Heart right ventricle (tissue), 16 donors: ENCODE results near the gene SNPH. TPM values are rescaled to one million over a fixed set of nuclear protein-coding genes. Genes with fewer than 3 reads are reported as not detected.

Experiments
- ATAC-seq, 8 donors: fragments of 200-7000 bp; cut with Tn5 transposase; one replicate each; pipeline ENCODE4 v1.9.1; 2020; ENCODE audit warnings: mild to moderate bottlenecking in 8 of 8, moderate library complexity in 8 of 8, moderate number of reproducible peaks in 1 of 8
- DNase-seq, 2 donors: peaks; one replicate each; pipeline ENCODE4 v3.0.0-alpha.2; 2020
- H3K27ac ChIP-seq, 10 donors: fragments of 200-600 bp; sonication (generic) in 2 of 10; one replicate each; pipeline versions ENCODE4 v1.5.0 to v1.8.0; 2020 to 2022; ENCODE audit warnings: mild to moderate bottlenecking in 3 of 10
- H3K27me3 ChIP-seq, 7 donors: fragments of 200-600 bp; one replicate each; pipeline ENCODE4 v1.8.0; 2021 to 2022; ENCODE audit warnings: mild to moderate bottlenecking in 2 of 7
- H3K36me3 ChIP-seq, 9 donors: fragments of 200-600 bp; sonication (generic) in 1 of 9; one replicate each; pipeline versions ENCODE4 v1.5.0 to v1.8.0; 2020 to 2022; ENCODE audit warnings: mild to moderate bottlenecking in 2 of 9
- H3K4me1 ChIP-seq, 9 donors: fragments of 200-600 bp; sonication (generic) in 1 of 9; one replicate each; pipeline versions ENCODE4 v1.5.0 to v1.8.0; 2020 to 2022; ENCODE audit warnings: mild to moderate bottlenecking in 4 of 9
- H3K4me3 ChIP-seq, 10 donors: fragments of 200-600 bp; sonication (generic) in 2 of 10; one replicate each; pipeline versions ENCODE4 v1.5.0 to v1.8.0; 2020 to 2022; ENCODE audit warnings: mild to moderate bottlenecking in 7 of 10, moderate library complexity in 2 of 10
- H3K9me3 ChIP-seq, 11 donors: fragments of 200-600 bp in 10 of 11; sonication (generic) in 2 of 11; one replicate each; pipeline versions ENCODE4 v1.5.0 to v1.8.0; 2013 to 2022; ENCODE audit warnings: mild to moderate bottlenecking in 2 of 11, control low read depth in 1 of 11, moderate library complexity in 1 of 11
- WGBS, 2 donors: extraction: QIAGEN DNeasy Blood & Tissue Kit; methylation state at CpG; one replicate each; pipeline ENCODE4 v1.1.7; 2013; ENCODE audit warnings: inconsistent platforms in 1 of 2; 5-methylcytosine and 5-hydroxymethylcytosine counted together
- intact Hi-C, 10 donors: fragments of 100-400 bp; cut with DNase I; formaldehyde crosslinking; loops; one replicate each; pipeline versions ENCODE4 v1.11.1 to v1.14.2; 2022
- polyA plus RNA-seq, 2 donors: library from polyadenylated mRNA; stranded (reverse); fragments of 200-250 nt; gene quantifications; one replicate each; pipeline ENCODE4 v1.2.3, GENCODE V29; 2013
- total RNA-seq, 10 donors: library from RNA; stranded (reverse); fragmentation: NEBNext Ultra II Directional in 3 of 10; extraction: Animal tissue kit (Norgen Biotek cat#: 25700) in 3 of 10; gene quantifications; one replicate each; pipeline versions ENCODE4 v1.2.1 to v1.2.4, GENCODE V29; 2021 to 2023
- TF ChIP-seq, protein P1 (sequence below), 9 donors: fragments of 200-600 bp; sonication (generic) in 2 of 9; IDR thresholded peaks; one replicate each; pipeline versions ENCODE4 v1.5.0 to v1.8.0; 2021 to 2022; ENCODE audit warnings: antibody characterized with exemption in 9 of 9, mild to moderate bottlenecking in 5 of 9, moderate library complexity in 1 of 9
- donor health status: Arrhythmogenic right ventricular cardiomyopathy.
- donor health status: ischemic (EF 13 %, LVEDD 7.1; RV severe dilation, severe dysfunction).
- donor health status: healthy with polysubstance abuse.
- donor health status: DM: no; HTN: yes; CAD: no.
- donor health status: DM: no; HTN: no; CAD: no.
- donor health status: ischemic (EF 25% LVEDD 6.9; RV normal size, moderate dysfunction).
- donor health status: ischemic (EF 25% LVEDD 5.7; RV mildly dilated, moderate dysfunction).
- donor health status: healthy.
- donor health status: DM: yes; HTN: yes; CAD: no.
- donor health status: Ischemic cardiomyopathy.
- donor health status: ischemic (EF 35%, LVEDD 5.7; RV mildly dilated, moderate dysfunction).
- donor health status: nonischemic (EF 11% LVEDD 7.7; RV severe dilation, severe dysfunction).
- donor health status: DM: yes; HTN: yes; CAD: no.
- donor health status: PGD.
- donor health status: ischemic (EF 29% LVEDD 5.4; RV normal size, mild dysfunction).
- donor health status: nonischemic (EF 23%, LVEDD 6.1; RV moderate dilation, normal function).

SNPH gene
- total and polyA plus RNA-seq, 12 donors = 1.5 to 14.3 (median 9.9) TPM

DNA sequence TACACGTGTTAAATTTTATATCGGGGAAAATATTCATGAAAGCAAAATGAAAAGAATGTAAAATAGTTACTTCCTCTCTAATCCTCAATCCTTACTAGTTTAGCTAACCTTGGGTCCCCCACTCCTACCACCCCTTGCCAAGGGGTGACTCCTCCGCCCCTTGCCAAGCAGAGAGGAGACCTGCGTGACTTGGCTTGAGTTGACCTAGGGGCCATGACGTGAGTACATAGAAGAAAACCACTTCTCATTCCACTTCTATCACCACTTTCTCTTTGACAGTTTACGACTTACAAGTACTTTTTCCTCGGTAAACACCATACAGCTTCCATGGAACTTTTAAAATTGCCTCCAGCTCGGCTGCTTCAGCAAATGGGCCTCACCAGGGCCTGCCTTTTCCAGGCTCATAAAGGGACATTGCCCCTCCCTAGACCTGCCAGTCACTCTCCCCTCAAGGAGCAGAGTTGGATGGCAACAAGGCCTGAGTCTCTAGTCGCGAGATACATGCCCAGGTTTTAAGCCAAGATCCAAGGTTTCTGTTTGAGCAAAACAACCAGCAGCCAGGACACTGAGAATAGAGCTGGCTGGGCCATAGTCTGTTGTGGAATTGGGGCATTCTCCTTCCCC, 32.9 kb downstream of the SNPH start:
- Histone ChIP-seq H3K27ac (no peak overlapping the region), H3K4me1 (peaks cover 0 to 10% (median 0%) of the 10 kb centered on the region in 9 donors), H3K27me3 (no peaks in the 10 kb centered on the region), H3K9me3 (no peaks in the 10 kb centered on the region), H3K4me3 (no peak overlapping the region), H3K36me3 (peaks cover 0 to 20% (median 0%) of the 10 kb centered on the region in 9 donors)
- intact Hi-C loops = no loop called here
- 91 to 92% methylated on average over 10 of the region's 10 CpGs for WGBS, 2 donors
- no peak for DNase-seq
- no peak for ATAC-seq
- TF ChIP-seq, protein P1, sequence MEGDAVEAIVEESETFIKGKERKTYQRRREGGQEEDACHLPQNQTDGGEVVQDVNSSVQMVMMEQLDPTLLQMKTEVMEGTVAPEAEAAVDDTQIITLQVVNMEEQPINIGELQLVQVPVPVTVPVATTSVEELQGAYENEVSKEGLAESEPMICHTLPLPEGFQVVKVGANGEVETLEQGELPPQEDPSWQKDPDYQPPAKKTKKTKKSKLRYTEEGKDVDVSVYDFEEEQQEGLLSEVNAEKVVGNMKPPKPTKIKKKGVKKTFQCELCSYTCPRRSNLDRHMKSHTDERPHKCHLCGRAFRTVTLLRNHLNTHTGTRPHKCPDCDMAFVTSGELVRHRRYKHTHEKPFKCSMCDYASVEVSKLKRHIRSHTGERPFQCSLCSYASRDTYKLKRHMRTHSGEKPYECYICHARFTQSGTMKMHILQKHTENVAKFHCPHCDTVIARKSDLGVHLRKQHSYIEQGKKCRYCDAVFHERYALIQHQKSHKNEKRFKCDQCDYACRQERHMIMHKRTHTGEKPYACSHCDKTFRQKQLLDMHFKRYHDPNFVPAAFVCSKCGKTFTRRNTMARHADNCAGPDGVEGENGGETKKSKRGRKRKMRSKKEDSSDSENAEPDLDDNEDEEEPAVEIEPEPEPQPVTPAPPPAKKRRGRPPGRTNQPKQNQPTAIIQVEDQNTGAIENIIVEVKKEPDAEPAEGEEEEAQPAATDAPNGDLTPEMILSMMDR (IDR thresholded peaks at IDR 0.05) = no peak

DNA sequence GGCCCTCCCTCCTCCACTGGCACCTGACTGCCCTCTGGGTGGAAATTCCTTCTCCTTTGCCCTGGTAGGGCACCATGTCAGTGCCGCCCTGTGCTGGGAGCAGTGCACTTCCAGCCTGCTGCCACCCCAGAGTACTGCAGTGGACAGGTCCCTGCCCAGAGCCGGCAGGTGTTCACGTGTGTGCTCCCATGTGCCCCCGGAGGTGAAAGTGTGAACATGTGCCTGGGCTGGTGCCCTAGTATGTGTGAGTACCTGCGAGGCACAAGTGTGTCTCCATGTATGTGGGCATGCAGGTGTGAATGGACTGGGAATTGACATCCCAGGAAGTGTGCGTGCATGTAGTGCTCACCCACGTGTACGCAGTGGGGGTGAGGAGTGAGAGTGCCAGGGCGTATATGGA, 33.4 kb downstream of the SNPH start:
- WGBS, 2 donors = 81 to 85% methylated on average over 9 of the region's 9 CpGs
- Histone ChIP-seq H3K4me3 (no peak overlapping the region), H3K4me1 (peaks cover 0 to 10% (median 0%) of the 10 kb centered on the region in 9 donors), H3K36me3 (peaks cover 0 to 23% (median 0%) of the 10 kb centered on the region in 9 donors), H3K27me3 (no peaks in the 10 kb centered on the region), H3K9me3 (no peaks in the 10 kb centered on the region), H3K27ac (no peak overlapping the region)
- ATAC-seq (no peak), DNase-seq (no peak)
- intact Hi-C loops = no loop called here
- TF ChIP-seq, protein P1 (IDR thresholded peaks at IDR 0.05) = peak in 1 of 9 donors; percentile 8

GRCh38 chr20:1300083-1300840, 34.2 kb downstream of the SNPH start:
- H3K27ac ChIP-seq = peak overlapping the region in 1 of 10 donors; percentile 50
- ATAC-seq (no peak), DNase-seq (no peak)
- H3K4me3 ChIP-seq = no peak overlapping the region
- peaks cover 0 to 30% (median 0%) of the 10 kb centered on the region in 9 donors for H3K36me3 ChIP-seq
- H3K9me3 ChIP-seq = no peaks in the 10 kb centered on the region
- TF ChIP-seq, protein P1 (IDR thresholded peaks at IDR 0.05) = no peak
- intact Hi-C loops = no loop called here
- no peaks in the 10 kb centered on the region for H3K27me3 ChIP-seq
- peaks cover 0 to 10% (median 0%) of the 10 kb centered on the region in 9 donors for H3K4me1 ChIP-seq
- WGBS, 2 donors = 93 to 95% methylated on average over 18 of the region's 18 CpGs

- Histone ChIP-seq H3K4me3 (no peak overlapping the region), H3K9me3 (no peaks in the 10 kb centered on the region), H3K27me3 (no peaks in the 10 kb centered on the region), H3K36me3 (peaks cover 0 to 38% (median 0%) of the 10 kb centered on the region in 9 donors), H3K27ac (no peak overlapping the region), H3K4me1 (peaks cover 0 to 10% (median 0%) of the 10 kb centered on the region in 9 donors)
- 65 to 74% methylated on average over 9 of the region's 9 CpGs for WGBS, 2 donors
- intact Hi-C loops = no loop called here
- no peak for ATAC-seq
- DNase-seq = no peak
- TF ChIP-seq, protein P1 (IDR thresholded peaks at IDR 0.05) = no peak
Observed at GRCh38 chr20:1301031-1301529, 35.0 kb downstream of the SNPH start.
